ENCODE data around the gene CACNB2. TPM values are rescaled to one million over a fixed set of nuclear protein-coding genes. Genes with fewer than 3 reads are reported as not detected.

The CACNB2 gene
- total RNA-seq, 1 donor from 2014 or later: 3.5 TPM

DNA sequence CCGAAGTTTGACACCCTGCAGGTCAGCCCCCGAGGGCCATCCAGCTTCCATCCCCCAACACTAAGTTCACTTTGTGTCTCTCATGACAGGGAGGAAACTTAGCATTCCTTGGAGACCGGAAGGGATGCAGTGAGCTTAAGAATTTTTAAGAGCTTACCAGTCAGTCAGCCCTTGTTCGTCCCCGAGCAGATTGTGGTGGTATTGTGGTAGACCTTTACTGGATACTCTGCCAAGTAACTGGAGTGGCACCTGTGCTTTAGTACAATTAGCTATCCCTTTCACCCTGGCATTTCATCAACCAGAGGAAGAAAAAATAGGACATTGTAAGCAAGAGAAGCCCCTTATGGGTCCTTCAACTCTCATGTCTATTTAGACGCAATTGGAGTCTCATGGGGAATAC, 436.4 kb downstream of the CACNB2 start:
- no peak overlapping the region for H3K9ac ChIP-seq
- Mint-ChIP-seq H3K4me1 (no peaks in the 10 kb centered on the region), H3K36me3 (peaks cover 42% of the 10 kb centered on the region), H3K4me3 (no peak overlapping the region), H3K9me3 (peaks cover 11% of the 10 kb centered on the region), H3K27me3 (ENCODE audit: insufficient read depth, low read depth) (no peaks in the 10 kb centered on the region), H3K27ac (no peak overlapping the region)
- H3K4me1 ChIP-seq: no peaks in the 10 kb centered on the region
- peaks cover 2% of the 10 kb centered on the region for H3K36me3 ChIP-seq
- no peaks in the 10 kb centered on the region for H3K27me3 ChIP-seq
- no peak overlapping the region for H3K27ac ChIP-seq
- DNase-seq (ENCODE audit: low spot score): no peak
- H3K9me3 ChIP-seq (ENCODE audit: low read depth): peaks cover 7% of the 10 kb centered on the region
- no peak overlapping the region for H3K4me2 ChIP-seq
- H3K79me2 ChIP-seq (ENCODE audit: low read depth): no peaks in the 10 kb centered on the region
- no peak overlapping the region for H3K4me3 ChIP-seq
- H3F3A ChIP-seq (ENCODE audit: low read depth): no peaks in the 10 kb centered on the region
- no peak overlapping the region for H2AFZ ChIP-seq (replicated peaks)
- TF ChIP-seq, protein P1, sequence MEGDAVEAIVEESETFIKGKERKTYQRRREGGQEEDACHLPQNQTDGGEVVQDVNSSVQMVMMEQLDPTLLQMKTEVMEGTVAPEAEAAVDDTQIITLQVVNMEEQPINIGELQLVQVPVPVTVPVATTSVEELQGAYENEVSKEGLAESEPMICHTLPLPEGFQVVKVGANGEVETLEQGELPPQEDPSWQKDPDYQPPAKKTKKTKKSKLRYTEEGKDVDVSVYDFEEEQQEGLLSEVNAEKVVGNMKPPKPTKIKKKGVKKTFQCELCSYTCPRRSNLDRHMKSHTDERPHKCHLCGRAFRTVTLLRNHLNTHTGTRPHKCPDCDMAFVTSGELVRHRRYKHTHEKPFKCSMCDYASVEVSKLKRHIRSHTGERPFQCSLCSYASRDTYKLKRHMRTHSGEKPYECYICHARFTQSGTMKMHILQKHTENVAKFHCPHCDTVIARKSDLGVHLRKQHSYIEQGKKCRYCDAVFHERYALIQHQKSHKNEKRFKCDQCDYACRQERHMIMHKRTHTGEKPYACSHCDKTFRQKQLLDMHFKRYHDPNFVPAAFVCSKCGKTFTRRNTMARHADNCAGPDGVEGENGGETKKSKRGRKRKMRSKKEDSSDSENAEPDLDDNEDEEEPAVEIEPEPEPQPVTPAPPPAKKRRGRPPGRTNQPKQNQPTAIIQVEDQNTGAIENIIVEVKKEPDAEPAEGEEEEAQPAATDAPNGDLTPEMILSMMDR (IDR thresholded peaks at IDR 0.05): no peak
- no peak for TF ChIP-seq EZH2phosphoT487 (IDR thresholded peaks at IDR 0.05)
- no peak for TF ChIP-seq EZH2 (IDR thresholded peaks at IDR 0.05)
- no peaks in the 10 kb centered on the region for H4K20me1 ChIP-seq (ENCODE audit: low read depth)

DNA sequence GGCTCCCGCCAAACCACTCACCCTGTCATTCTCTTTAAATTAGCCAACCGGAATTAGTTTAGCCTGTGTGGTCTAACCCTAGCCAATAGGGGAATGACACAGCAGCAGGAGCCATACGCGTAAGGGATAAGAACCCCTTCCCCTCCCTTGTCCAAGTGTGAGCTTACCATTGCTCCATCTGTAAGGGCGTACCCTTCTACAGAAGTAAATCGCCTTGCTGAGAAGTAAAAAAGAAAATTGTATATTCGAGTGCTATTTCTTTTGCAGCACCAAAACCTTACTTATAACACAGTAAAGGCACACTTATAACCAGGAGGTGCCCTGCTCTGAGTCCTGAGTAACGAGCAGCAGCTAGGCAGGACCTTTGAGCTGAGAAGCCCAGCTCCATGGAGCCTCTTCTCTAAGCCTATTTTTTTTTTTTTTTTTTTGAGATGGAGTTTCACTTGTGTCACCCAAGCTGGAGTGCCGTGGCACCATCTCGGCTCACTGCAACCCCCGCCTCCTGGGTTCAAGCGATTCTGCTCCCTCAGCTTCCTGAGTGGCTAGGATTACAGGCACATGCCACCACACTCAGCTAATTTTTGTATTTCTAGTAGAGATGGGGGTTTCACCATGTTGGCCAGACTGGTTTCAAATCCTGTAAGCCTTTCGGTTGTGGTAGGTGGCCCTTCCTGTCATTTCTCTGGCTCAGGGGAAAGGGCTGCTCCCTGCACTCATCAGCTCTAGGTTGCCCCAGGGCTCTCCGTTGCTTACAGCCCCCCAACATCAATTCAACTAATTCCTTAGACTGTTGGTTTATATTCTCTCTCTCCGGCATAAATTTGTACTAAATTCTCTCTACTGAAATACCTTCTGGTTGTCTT, 437.8 kb downstream of the CACNB2 start:
- peaks cover 2% of the 10 kb centered on the region for H3K9me3 ChIP-seq (ENCODE audit: low read depth)
- H3K36me3 ChIP-seq: no peaks in the 10 kb centered on the region
- no peak for DNase-seq (ENCODE audit: low spot score)
- H3K9ac ChIP-seq: no peak overlapping the region
- H3K4me1 Mint-ChIP-seq: no peaks in the 10 kb centered on the region
- no peak overlapping the region for H3K4me3 Mint-ChIP-seq
- TF ChIP-seq, protein P1 (IDR thresholded peaks at IDR 0.05): no peak
- no peak for TF ChIP-seq EZH2phosphoT487 (IDR thresholded peaks at IDR 0.05)
- TF ChIP-seq EZH2 (IDR thresholded peaks at IDR 0.05): no peak
- H3K79me2 ChIP-seq (ENCODE audit: low read depth): no peaks in the 10 kb centered on the region
- H3K4me1 ChIP-seq: peaks cover 8% of the 10 kb centered on the region
- H3K9me3 Mint-ChIP-seq: peaks cover 11% of the 10 kb centered on the region
- no peaks in the 10 kb centered on the region for H4K20me1 ChIP-seq (ENCODE audit: low read depth)
- H3K36me3 Mint-ChIP-seq: peaks cover 44% of the 10 kb centered on the region
- H3F3A ChIP-seq (ENCODE audit: low read depth): no peaks in the 10 kb centered on the region
- no peaks in the 10 kb centered on the region for H3K27me3 ChIP-seq
- no peaks in the 10 kb centered on the region for H3K27me3 Mint-ChIP-seq (ENCODE audit: insufficient read depth, low read depth)
- H3K27ac Mint-ChIP-seq: no peak overlapping the region
- H3K27ac ChIP-seq: no peak overlapping the region
- H2AFZ ChIP-seq (replicated peaks): no peak overlapping the region
- no peak overlapping the region for H3K4me2 ChIP-seq
- H3K4me3 ChIP-seq: no peak overlapping the region

DNA sequence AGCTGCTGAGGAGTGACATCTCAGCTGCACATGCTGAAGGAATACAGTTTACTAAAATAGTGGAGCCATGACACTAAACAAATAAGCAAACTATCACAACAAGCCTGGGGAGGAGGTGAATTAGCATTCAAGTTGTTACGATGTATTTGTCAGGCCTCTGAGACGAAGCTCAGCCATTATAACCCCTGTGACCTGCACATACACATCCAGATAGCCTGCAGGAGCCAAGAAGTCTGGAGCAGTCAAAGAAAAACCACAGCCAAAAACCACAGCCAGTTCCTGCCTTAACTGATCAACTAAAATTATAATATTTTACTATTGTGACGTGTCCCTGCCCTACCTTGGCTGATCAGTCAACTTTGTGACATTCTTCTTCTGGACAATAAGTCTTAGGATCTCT, 442.6 kb downstream of the CACNB2 start:
- Histone ChIP-seq H3K27me3 (no peaks in the 10 kb centered on the region), H4K20me1 (ENCODE audit: low read depth) (no peaks in the 10 kb centered on the region), H3K27ac (no peak overlapping the region), H3F3A (ENCODE audit: low read depth) (no peaks in the 10 kb centered on the region), H2AFZ (replicated peaks) (no peak overlapping the region), H3K4me3 (no peak overlapping the region), H3K4me2 (no peak overlapping the region), H3K9me3 (ENCODE audit: low read depth) (no peaks in the 10 kb centered on the region), H3K79me2 (ENCODE audit: low read depth) (no peaks in the 10 kb centered on the region), H3K36me3 (no peaks in the 10 kb centered on the region), H3K9ac (no peak overlapping the region), H3K4me1 (peaks cover 8% of the 10 kb centered on the region)
- H3K36me3 Mint-ChIP-seq: peaks cover 49% of the 10 kb centered on the region
- no peak for DNase-seq (ENCODE audit: low spot score)
- H3K9me3 Mint-ChIP-seq: peaks cover 4% of the 10 kb centered on the region
- TF ChIP-seq EZH2 (IDR thresholded peaks at IDR 0.05) (no peak), EZH2phosphoT487 (IDR thresholded peaks at IDR 0.05) (no peak)
- TF ChIP-seq, protein P1 (IDR thresholded peaks at IDR 0.05): no peak
- H3K4me3 Mint-ChIP-seq: no peak overlapping the region
- no peaks in the 10 kb centered on the region for H3K27me3 Mint-ChIP-seq (ENCODE audit: insufficient read depth, low read depth)
- no peaks in the 10 kb centered on the region for H3K4me1 Mint-ChIP-seq
- H3K27ac Mint-ChIP-seq: no peak overlapping the region

Measured in neural progenitor cell (in vitro differentiated cells).